Globus pallidus (tissue), 1 donor: ENCODE data around the gene PCBP2.

Source experiments
- DNase-seq: peaks from one replicate; pipeline ENCODE4 v3.0.0-alpha.2; 2015; ENCODE audit warnings: low spot score

PCBP2 gene

GRCh38 chr12:53493610-53494391 lies 41.9 kb downstream of the PCBP2 start:
- DNase-seq = no peak

- DNase-seq = no peak
These were observed 44.2 kb downstream of the PCBP2 start for GRCh38 chr12:53495903-53496751.

- no peak for DNase-seq
These were observed 44.8 kb downstream of the PCBP2 start for GRCh38 chr12:53496752-53497032.

GRCh38 chr12:53497461-53497860 lies 45.6 kb downstream of the PCBP2 start:
- no peak for DNase-seq

- DNase-seq = no peak
These were observed 46.3 kb downstream of the PCBP2 start for GRCh38 chr12:53498235-53498630.

GRCh38 chr12:53499266-53500141 lies 47.6 kb downstream of the PCBP2 start, which contains the start of gene MAP3K12:
Gene MAP3K12 (minus strand): TSS chr12:53499458. CDS start chr12:53487391, 12,067 bp downstream.
- peak; percentile 79 for DNase-seq

- DNase-seq = no peak
These were observed 48.4 kb downstream of the PCBP2 start for GRCh38 chr12:53500142-53500775.

GRCh38 chr12:53500776-53501614 lies 49.1 kb downstream of the PCBP2 start, which contains the start of gene TARBP2:
Gene TARBP2 (plus strand): TSS chr12:53501283. CDS start chr12:53501409, 126 bp downstream.
- peak; percentile 100 for DNase-seq

- no peak for DNase-seq
These were observed 49.8 kb downstream of the PCBP2 start for GRCh38 chr12:53501615-53502181.

GRCh38 chr12:53502331-53502730 lies 50.4 kb downstream of the PCBP2 start:
- no peak for DNase-seq

GRCh38 chr12:53502983-53503728 lies 51.3 kb downstream of the PCBP2 start:
- no peak for DNase-seq

- no peak for DNase-seq
These were observed 52.4 kb downstream of the PCBP2 start for GRCh38 chr12:53504004-53504920.

GRCh38 chr12:53505086-53505485 lies 53.2 kb downstream of the PCBP2 start:
- peak; percentile 45 for DNase-seq

- no peak for DNase-seq
These were observed 53.9 kb downstream of the PCBP2 start for GRCh38 chr12:53505555-53506449.

GRCh38 chr12:53506450-53506785 lies 54.5 kb downstream of the PCBP2 start:
- DNase-seq = no peak

GRCh38 chr12:53506881-53507602 lies 55.1 kb downstream of the PCBP2 start, which contains the start of gene NPFF:
Gene NPFF (minus strand): TSS chr12:53507484. CDS start chr12:53507474, 10 bp downstream.
- DNase-seq = no peak

GRCh38 chr12:53507603-53507885 lies 55.6 kb downstream of the PCBP2 start:
- no peak for DNase-seq
